GM06990 (cell line): ENCODE data around the gene KIAA1217.
A peak's percentile ranks its signal among the peaks of the same experiment; 100 is the strongest.

Source experiments
- DNase-seq: peaks from one replicate; pipeline ENCODE4 v3.0.0-alpha.2; 2011; ENCODE audit not compliant: insufficient read length; ENCODE audit errors: extremely low read depth
- H3K27me3 ChIP-seq: replicated peaks from 2 replicates; pipeline ENCODE4 v1.6.0; 2011; ENCODE audit warnings: low read length; ENCODE audit not compliant: control insufficient read depth, insufficient read depth
- H3K36me3 ChIP-seq: 2 replicates; pipeline ENCODE4 v1.5.1; 2011; ENCODE audit warnings: low read length; ENCODE audit not compliant: control insufficient read depth, insufficient read depth
- H3K4me3 ChIP-seq: replicated peaks from 2 replicates; pipeline ENCODE4 v1.5.1; 2011; ENCODE audit warnings: low read depth, mild to moderate bottlenecking, control low read depth, low read length
- TF ChIP-seq, protein P1 (sequence below): IDR thresholded peaks from 2 replicates; pipeline ENCODE4 v1.5.1; 2011; ENCODE audit warnings: low read length, control low read depth, mild to moderate bottlenecking, inconsistent platforms; ENCODE audit not compliant: insufficient read depth, poor library complexity, severe bottlenecking

KIAA1217 gene

GRCh38 chr10:24390146-24390700, 181.3 kb downstream of the KIAA1217 start:
- no peak overlapping the region for H3K4me3 ChIP-seq
- H3K36me3 ChIP-seq: no peaks in the 10 kb centered on the region
- no peak for DNase-seq
- H3K27me3 ChIP-seq: no peaks in the 10 kb centered on the region
- TF ChIP-seq, protein P1, sequence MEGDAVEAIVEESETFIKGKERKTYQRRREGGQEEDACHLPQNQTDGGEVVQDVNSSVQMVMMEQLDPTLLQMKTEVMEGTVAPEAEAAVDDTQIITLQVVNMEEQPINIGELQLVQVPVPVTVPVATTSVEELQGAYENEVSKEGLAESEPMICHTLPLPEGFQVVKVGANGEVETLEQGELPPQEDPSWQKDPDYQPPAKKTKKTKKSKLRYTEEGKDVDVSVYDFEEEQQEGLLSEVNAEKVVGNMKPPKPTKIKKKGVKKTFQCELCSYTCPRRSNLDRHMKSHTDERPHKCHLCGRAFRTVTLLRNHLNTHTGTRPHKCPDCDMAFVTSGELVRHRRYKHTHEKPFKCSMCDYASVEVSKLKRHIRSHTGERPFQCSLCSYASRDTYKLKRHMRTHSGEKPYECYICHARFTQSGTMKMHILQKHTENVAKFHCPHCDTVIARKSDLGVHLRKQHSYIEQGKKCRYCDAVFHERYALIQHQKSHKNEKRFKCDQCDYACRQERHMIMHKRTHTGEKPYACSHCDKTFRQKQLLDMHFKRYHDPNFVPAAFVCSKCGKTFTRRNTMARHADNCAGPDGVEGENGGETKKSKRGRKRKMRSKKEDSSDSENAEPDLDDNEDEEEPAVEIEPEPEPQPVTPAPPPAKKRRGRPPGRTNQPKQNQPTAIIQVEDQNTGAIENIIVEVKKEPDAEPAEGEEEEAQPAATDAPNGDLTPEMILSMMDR: no peak

DNA sequence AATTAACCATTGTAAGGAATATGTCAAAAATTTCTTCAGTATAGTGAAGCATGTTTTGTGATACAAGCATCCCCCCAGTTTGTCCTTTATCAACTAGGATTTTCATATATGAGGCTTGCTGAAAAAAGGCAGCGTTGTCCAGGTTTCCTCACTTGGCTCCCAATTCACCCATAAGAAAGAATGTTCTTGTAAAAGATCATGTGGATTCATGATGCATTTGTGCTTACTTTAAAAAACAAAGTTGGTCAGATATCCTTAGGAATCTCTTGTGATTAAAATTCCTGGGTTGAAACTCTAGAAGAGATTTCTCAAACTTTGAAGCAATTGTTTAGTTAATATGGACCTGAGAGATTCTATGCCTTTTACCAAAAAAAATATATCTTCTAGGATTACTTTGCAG, 181.8 kb downstream of the KIAA1217 start:
- Histone ChIP-seq H3K4me3 (no peak overlapping the region), H3K36me3 (no peaks in the 10 kb centered on the region), H3K27me3 (no peaks in the 10 kb centered on the region)
- TF ChIP-seq, protein P1: no peak
- DNase-seq: no peak

GRCh38 chr10:24393201-24393600, 184.3 kb downstream of the KIAA1217 start:
- H3K27me3 ChIP-seq: no peaks in the 10 kb centered on the region
- H3K4me3 ChIP-seq: no peak overlapping the region
- no peaks in the 10 kb centered on the region for H3K36me3 ChIP-seq
- DNase-seq: no peak
- TF ChIP-seq, protein P1: no peak

DNA sequence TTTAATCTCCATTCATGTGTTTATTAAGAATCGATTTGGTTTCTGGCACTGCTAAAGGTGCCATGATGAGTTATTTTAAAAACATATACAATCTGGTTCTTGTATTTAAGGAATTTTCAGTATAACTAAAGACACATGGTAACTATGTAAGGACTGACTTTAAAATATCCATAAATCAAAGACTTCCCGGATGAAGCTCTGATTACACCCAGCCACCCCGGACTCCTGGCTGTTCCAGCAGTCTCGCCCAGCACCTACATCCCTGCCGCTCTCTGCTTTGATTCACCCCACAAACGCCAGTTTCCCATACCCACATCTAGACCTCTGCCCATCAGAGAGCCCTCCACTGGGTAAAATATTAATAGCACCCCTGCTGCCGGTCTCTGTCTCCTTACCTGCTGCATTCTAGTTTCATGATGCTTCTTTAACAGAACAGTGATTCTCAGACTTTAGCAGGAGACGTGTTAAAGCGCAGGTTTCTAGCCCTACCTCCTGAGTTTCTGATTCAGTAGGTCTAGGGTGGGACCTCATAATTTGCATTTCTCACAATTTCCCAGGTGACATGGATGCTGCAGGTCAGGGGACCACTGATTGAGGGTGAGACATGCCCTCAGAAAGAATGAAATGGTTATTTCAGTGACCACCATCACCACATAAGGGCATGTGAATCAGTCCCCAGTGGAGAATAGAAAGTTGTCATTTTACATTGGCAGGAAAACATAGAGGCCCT, 185.7 kb downstream of the KIAA1217 start:
- H3K27me3 ChIP-seq: no peaks in the 10 kb centered on the region
- no peaks in the 10 kb centered on the region for H3K36me3 ChIP-seq
- TF ChIP-seq, protein P1: peak; percentile 11
- no peak overlapping the region for H3K4me3 ChIP-seq
- no peak for DNase-seq

DNA sequence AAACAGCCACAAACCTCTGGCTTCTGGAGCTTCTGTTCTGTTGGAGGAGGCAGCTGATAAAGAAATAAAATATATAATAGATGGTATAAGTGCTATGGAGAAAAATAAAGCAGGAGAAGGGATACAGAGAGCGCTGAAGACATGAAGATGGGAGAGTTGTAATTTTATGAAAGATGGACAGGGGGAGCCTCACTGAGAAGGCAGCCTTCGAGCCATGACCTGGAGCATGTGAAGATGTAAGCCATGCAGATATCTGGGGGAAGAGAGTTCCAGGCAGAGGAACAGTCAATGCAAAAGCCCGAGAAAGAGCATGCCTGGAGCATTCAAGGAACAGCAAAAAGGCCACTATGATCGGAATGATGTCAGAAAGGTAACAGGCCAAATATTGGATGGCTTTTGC, 187.5 kb downstream of the KIAA1217 start:
- no peak for DNase-seq
- TF ChIP-seq, protein P1: peak; percentile 27
- Histone ChIP-seq H3K27me3 (no peaks in the 10 kb centered on the region), H3K4me3 (no peak overlapping the region), H3K36me3 (no peaks in the 10 kb centered on the region)
